HL-60 (cell line): Measurements from ENCODE around the gene ZBTB32.

ENCODE experiments used
- CTCF ChIP-seq: IDR thresholded peaks from one replicate; pipeline ENCODE4 v1.5.1; 2011; ENCODE audit warnings: low read length, control low read depth, inconsistent platforms; ENCODE audit not compliant: insufficient read depth
- GABPA ChIP-seq: IDR thresholded peaks from 2 replicates; pipeline ENCODE4 v1.6.1; 2012; ENCODE audit warnings: low read depth
- POLR2AphosphoS5 ChIP-seq: IDR thresholded peaks from 2 replicates; pipeline ENCODE4 v1.6.1; 2012; ENCODE audit warnings: low read depth
- REST ChIP-seq: IDR thresholded peaks from 2 replicates; pipeline ENCODE4 v1.6.1; 2012; ENCODE audit warnings: low read depth; ENCODE audit not compliant: insufficient replicate concordance

GRCh38 chr19:35710784-35711723, 6.7 kb downstream of the ZBTB32 start:
- TF ChIP-seq CTCF (no peak), REST (no peak), POLR2AphosphoS5 (no peak), GABPA (no peak)
